MCF 10A (cell line): ENCODE data around the gene ABT1. TPM values are rescaled to one million over a fixed set of nuclear protein-coding genes. Genes with fewer than 3 reads are reported as not detected.
"Not testable (repeated sequence)": the region's sequence is repeated elsewhere in the genome, so short reads cannot be mapped to it uniquely, and the experiment has no call there.

Source experiments
- Bru-seq: library from RNA; stranded (reverse); fragments of 400-500 nt; gene quantifications from one replicate; lab custom pipeline; 2021; lab: Mats Ljungman, UMichigan
- BruChase-seq, 2 experiments: library from RNA; stranded (reverse); fragments of 400-500 nt; gene quantifications; one replicate each; lab custom pipeline; 2021; lab: Mats Ljungman, UMichigan
- BruUV-seq: library from RNA; stranded (reverse); fragments of 400-500 nt; replicated peaks from 2 replicates; lab custom pipeline; 2021; lab: Mats Ljungman, UMichigan
- CTCF ChIA-PET: fragments of 300-600 bp; sonication (Branson Sonifier 250); formaldehyde crosslinking; extraction: SDS; loops from one replicate; lab custom pipeline; 2021; ENCODE audit warnings: antibody characterized with exemption, inconsistent platforms; lab: Yijun Ruan, JAX
- POLR2A ChIA-PET: fragments of 300-600, 350-650 bp; sonication (Branson Sonifier 250); formaldehyde crosslinking; extraction: SDS; loops from one replicate; lab custom pipeline; 2020; ENCODE audit warnings: antibody characterized with exemption, inconsistent platforms; lab: Yijun Ruan, JAX
- DNase-seq: peaks from one replicate; pipeline ENCODE4 v3.0.0-alpha.2; 2018; ENCODE audit not compliant: unreplicated experiment
- H3K27ac Mint-ChIP-seq: one replicate; pipeline ENCODE4 v1.8.0; 2022; ENCODE audit warnings: mild to moderate bottlenecking, low read depth, mixed read lengths; ENCODE audit not compliant: unreplicated experiment
- H3K27me3 Mint-ChIP-seq: one replicate; pipeline ENCODE4 v1.8.0; 2022; ENCODE audit warnings: mixed read lengths; ENCODE audit not compliant: insufficient read depth, unreplicated experiment
- H3K36me3 Mint-ChIP-seq: one replicate; pipeline ENCODE4 v1.8.0; 2022; ENCODE audit warnings: mild to moderate bottlenecking, moderate library complexity, mixed read lengths; ENCODE audit not compliant: insufficient read depth, unreplicated experiment
- H3K4me1 Mint-ChIP-seq: one replicate; pipeline ENCODE4 v1.8.0; 2022; ENCODE audit warnings: mixed read lengths; ENCODE audit not compliant: insufficient read depth, unreplicated experiment
- H3K4me3 Mint-ChIP-seq: one replicate; pipeline ENCODE4 v1.8.0; 2022; ENCODE audit warnings: mild to moderate bottlenecking, moderate library complexity, mixed read lengths; ENCODE audit not compliant: unreplicated experiment
- H3K9me3 Mint-ChIP-seq: one replicate; pipeline ENCODE4 v1.8.0; 2022; ENCODE audit warnings: mixed read lengths; ENCODE audit not compliant: unreplicated experiment
- intact Hi-C: fragments of 100-400 bp; cut with micrococcal nuclease; formaldehyde crosslinking; loops from 2 replicates; pipeline ENCODE4 v1.14.1; 2022
- long read RNA-seq: library from polyadenylated mRNA; stranded (forward); transcript quantifications from one replicate; pipeline ENCODE4 v2.0.0, GENCODE V29; 2022
- total RNA-seq: library from RNA; stranded (reverse); gene quantifications from 2 replicates; pipeline ENCODE4 v1.2.3, GENCODE V29; 2022
- TF ChIP-seq, protein P1 (sequence below): fragments of 200-600 bp; IDR thresholded peaks from one replicate; pipeline ENCODE4 v1.8.0; 2022; ENCODE audit warnings: antibody characterized with exemption, mild to moderate bottlenecking; ENCODE audit not compliant: unreplicated experiment

ABT1 gene
- total RNA-seq: 11.9 and 12.9 TPM in 2 replicates
- percentile 89 among the genes with signal in this experiment for Bru-seq, nascent RNA
- percentile 70 among the genes with signal in this experiment for BruChase-seq, experiment 1, labeled RNA remaining after a 6-hour chase
- percentile 94 among the genes with signal in this experiment for BruChase-seq, experiment 2, labeled RNA remaining after a 2-hour chase
- long read RNA-seq, transcript ABT1-201 (3 exons, 2,949 nt): major isoform, 84 of 88 reads
- long read RNA-seq, partial matches to known transcripts: 4 of 88 reads
- long read RNA-seq, other reads (novel, unspliced or antisense): 0 of 88 reads

DNA sequence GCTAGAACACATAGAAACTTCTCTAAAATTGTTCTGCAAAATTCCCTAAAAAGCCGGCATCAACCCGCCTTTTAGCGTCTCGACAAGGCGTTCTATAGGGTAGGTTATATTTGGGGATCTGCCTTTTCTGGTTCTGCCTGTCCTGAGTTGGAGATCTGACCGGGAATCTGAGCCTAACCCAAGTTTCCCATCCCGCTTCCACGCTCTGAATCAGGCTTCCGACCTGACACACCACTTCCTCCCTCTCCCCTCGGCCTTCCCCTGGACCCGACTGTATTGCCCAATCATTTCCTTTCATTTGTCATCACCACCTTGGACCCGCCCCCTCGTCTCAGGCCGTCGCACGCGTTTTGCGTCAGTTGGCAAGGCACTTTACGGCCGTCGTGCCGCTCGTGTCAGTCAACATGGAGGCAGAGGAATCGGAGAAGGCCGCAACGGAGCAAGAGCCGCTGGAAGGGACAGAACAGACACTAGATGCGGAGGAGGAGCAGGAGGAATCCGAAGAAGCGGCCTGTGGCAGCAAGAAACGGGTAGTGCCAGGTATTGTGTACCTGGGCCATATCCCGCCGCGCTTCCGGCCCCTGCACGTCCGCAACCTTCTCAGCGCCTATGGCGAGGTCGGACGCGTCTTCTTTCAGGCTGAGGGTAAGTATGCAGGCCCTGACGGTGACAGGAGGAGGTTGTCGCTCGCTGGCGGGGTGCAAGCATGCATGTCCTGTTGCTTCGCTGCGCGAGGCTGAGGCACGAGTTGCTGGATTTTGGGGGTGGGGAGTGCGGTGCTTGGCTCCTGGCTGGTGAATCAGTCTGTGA, at the start of gene ABT1:
Gene ABT1, plus strand, starts transcription at position 375 of the 810 bp plus-strand sequence. Its CDS starts 30 bp downstream, at position 405.
- TSS peak; percentile 84 for BruUV-seq
- H3K9me3 Mint-ChIP-seq: no peaks in the 10 kb centered on the region
- intact Hi-C loops: loop anchor here (1.0 to 5.0 kb wide), 2 partner anchors 379 to 421 kb away; a partner anchor contains a TSS
- DNase-seq: peak; percentile 99
- peaks cover 32% of the 10 kb centered on the region for H3K36me3 Mint-ChIP-seq
- no peak within 1 kb of the TSS for H3K27ac Mint-ChIP-seq
- POLR2A ChIA-PET: interaction anchor here (0.6 to 3.5 kb wide), 15 partner anchors 12 to 1866 kb away, joined by 3 to 31 read pairs (median 7); partner anchors contain the start of gene HMGN4
- no peak within 1 kb of the TSS for H3K4me3 Mint-ChIP-seq
- TF ChIP-seq, protein P1, sequence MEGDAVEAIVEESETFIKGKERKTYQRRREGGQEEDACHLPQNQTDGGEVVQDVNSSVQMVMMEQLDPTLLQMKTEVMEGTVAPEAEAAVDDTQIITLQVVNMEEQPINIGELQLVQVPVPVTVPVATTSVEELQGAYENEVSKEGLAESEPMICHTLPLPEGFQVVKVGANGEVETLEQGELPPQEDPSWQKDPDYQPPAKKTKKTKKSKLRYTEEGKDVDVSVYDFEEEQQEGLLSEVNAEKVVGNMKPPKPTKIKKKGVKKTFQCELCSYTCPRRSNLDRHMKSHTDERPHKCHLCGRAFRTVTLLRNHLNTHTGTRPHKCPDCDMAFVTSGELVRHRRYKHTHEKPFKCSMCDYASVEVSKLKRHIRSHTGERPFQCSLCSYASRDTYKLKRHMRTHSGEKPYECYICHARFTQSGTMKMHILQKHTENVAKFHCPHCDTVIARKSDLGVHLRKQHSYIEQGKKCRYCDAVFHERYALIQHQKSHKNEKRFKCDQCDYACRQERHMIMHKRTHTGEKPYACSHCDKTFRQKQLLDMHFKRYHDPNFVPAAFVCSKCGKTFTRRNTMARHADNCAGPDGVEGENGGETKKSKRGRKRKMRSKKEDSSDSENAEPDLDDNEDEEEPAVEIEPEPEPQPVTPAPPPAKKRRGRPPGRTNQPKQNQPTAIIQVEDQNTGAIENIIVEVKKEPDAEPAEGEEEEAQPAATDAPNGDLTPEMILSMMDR: no peak
- H3K27me3 Mint-ChIP-seq: no peaks in the 10 kb centered on the region
- H3K4me1 Mint-ChIP-seq: peaks cover 6% of the 10 kb centered on the region
- CTCF ChIA-PET: interaction anchor here (1.1 to 8.7 kb wide), 6 partner anchors 15 to 283 kb away, joined by 3 to 84 read pairs (median 4); no protein-coding TSS in a partner anchor

DNA sequence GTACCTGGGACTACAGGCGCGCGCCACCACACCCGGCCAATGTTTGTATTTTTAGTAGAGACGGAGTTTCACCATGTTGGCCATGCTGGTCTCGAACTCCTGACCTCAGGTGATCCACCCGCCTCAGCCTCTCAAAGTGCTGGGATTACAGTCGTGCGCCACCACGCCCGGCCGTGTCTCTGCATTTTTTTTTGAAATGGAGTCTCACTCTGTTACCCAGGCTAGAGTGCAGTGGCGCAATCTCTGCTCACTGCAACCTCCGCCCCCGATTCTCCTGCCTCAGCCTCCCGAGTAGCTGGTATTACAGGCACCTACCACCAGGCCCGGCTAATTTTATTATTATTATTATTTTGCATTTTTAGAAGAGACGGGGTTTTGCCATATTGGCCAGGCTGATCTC, 49.4 kb upstream of the ABT1 start:
- BruUV-seq, H3K9me3 Mint-ChIP-seq, intact Hi-C loops, H3K27ac Mint-ChIP-seq, H3K4me1 Mint-ChIP-seq, H3K4me3 Mint-ChIP-seq, DNase-seq, H3K27me3 Mint-ChIP-seq: not testable (repeated sequence)
- H3K36me3 Mint-ChIP-seq: peaks cover 48% of the 10 kb centered on the region
- POLR2A ChIA-PET: interaction anchor here (1.2 to 1.9 kb wide), 2 partner anchors 9 to 10 kb away, joined by 5 to 8 read pairs; partner anchors contain the start of gene HMGN4
- CTCF ChIA-PET: interaction anchor here (0.6 to 1.7 kb wide), 2 partner anchors 21 to 205 kb away, joined by 3 to 7 read pairs; no protein-coding TSS in a partner anchor

DNA sequence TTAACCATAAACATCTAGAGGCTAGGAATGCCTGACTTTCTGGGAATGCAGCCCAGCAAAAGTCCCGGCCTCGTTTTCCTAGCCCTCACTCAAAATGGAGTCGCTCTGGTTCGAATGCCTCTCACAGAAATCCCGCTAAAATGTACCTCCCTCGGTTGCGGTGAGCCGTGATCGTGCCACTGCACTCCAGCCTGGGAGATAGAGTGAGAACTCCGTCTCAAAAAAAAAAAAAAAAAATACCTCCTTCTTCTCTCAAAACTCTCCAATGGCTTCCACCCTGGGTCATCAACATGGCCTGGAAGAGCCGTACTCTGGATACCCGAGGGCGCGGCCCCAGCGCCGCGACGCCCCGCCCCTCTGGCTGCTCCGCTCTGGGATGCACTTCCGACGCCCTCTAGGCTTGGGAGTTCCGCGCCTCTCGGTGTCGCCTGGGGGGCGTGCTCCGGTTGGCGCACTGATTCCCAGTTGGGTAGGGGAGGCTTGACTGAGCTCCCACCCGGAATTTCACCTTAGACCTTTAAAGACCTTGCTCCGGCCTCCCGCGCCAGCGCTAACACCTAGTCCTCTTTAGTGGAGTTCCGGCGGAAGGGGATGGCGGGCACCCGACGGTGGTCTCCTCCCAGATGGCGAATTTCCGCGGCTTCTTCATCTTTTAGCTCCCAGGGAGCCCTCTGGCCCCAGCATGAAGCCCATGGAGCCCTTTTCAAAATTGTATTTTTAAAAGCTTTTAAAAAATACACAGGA, 46.3 kb upstream of the ABT1 start:
- intact Hi-C loops: loop anchor here (5.0 kb wide), 1 partner anchor 208 kb away; no protein-coding TSS in a partner anchor
- Mint-ChIP-seq H3K9me3 (no peaks in the 10 kb centered on the region), H3K36me3 (peaks cover 19% of the 10 kb centered on the region), H3K4me1 (peaks cover 8% of the 10 kb centered on the region), H3K27ac (no peak overlapping the region), H3K4me3 (peak overlapping the region; percentile 72), H3K27me3 (no peaks in the 10 kb centered on the region)
- TF ChIP-seq, protein P1: no peak
- DNase-seq: peak; percentile 49
- CTCF ChIA-PET: no interaction called here
- POLR2A ChIA-PET: interaction anchor here (1.2 to 7.2 kb wide), 2 partner anchors 12 to 18 kb away, joined by 3 to 76 read pairs; partner anchors contain the start of gene HMGN4
- BruUV-seq: no TSS peak

DNA sequence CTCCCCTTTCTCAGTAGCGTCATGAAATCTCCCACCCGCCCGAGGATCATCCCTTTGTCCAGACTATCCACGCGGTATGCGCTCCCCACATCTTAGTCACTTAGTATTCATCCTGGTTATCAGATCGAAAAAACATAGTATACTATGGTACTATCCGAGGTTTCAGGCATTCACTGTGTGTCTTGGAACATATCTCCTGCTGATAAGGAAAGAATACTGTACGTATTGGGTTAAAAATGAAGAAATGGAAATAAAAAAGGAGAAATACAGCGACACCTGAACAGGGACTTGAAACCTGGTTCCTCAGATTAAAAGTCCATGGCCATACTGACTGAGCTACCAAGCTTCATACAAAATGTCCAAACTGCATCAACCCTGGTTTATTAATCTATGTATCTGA, 44.5 kb upstream of the ABT1 start:
- ChIA-PET POLR2A (interaction anchor here (1.2 to 7.2 kb wide), 4 partner anchors 14 to 113 kb away, joined by 3 to 76 read pairs (median 6); partner anchors contain the start of gene HMGN4), CTCF (interaction anchor here (1.7 kb wide), 1 partner anchor 14 kb away, joined by 4 read pairs; the partner anchor contains the start of gene HMGN4)
- H3K27me3 Mint-ChIP-seq: no peaks in the 10 kb centered on the region
- TF ChIP-seq, protein P1: no peak
- no peak for DNase-seq
- H3K4me1 Mint-ChIP-seq: peaks cover 17% of the 10 kb centered on the region
- peaks cover 8% of the 10 kb centered on the region for H3K36me3 Mint-ChIP-seq
- no peaks in the 10 kb centered on the region for H3K9me3 Mint-ChIP-seq
- H3K4me3 Mint-ChIP-seq: no peak overlapping the region
- H3K27ac Mint-ChIP-seq: no peak overlapping the region
- BruUV-seq: no TSS peak
- intact Hi-C loops: loop anchor here (5.0 kb wide), 1 partner anchor 210 kb away; no protein-coding TSS in a partner anchor
